NK-92 (cell line): ENCODE measurements around the gene LILRB2.
"Not testable (repeated sequence)": the region's sequence is repeated elsewhere in the genome, so short reads cannot be mapped to it uniquely, and the experiment has no call there.

Source experiments
- DNase-seq: peaks from one replicate; lab custom pipeline; 2025; ENCODE audit not compliant: unreplicated experiment; lab: John Stamatoyannopoulos, UW

LILRB2 gene

GRCh38 chr19:54275951-54276350, 5.0 kb downstream of the LILRB2 start:
- no peak for DNase-seq

GRCh38 chr19:54274516-54274915, 6.4 kb downstream of the LILRB2 start:
- DNase-seq: not testable (repeated sequence)

GRCh38 chr19:54273821-54274220, 7.1 kb downstream of the LILRB2 start:
- DNase-seq: no peak

- not testable (repeated sequence) for DNase-seq
Measured at GRCh38 chr19:54272181-54272580, 8.7 kb downstream of the LILRB2 start.

GRCh38 chr19:54271587-54271986, 9.3 kb downstream of the LILRB2 start:
- DNase-seq: not testable (repeated sequence)

- DNase-seq: no peak
Measured at GRCh38 chr19:54271106-54271505, 9.8 kb downstream of the LILRB2 start.

- DNase-seq: no peak
Measured at GRCh38 chr19:54268936-54269335, 12.0 kb downstream of the LILRB2 start.

- DNase-seq: no peak
Measured at GRCh38 chr19:54266133-54266532, 14.8 kb downstream of the LILRB2 start.

- no peak for DNase-seq
Measured at GRCh38 chr19:54262470-54262869, 18.4 kb downstream of the LILRB2 start.

GRCh38 chr19:54262066-54262465, 18.8 kb downstream of the LILRB2 start:
- DNase-seq: no peak

GRCh38 chr19:54257116-54257480, 23.8 kb downstream of the LILRB2 start, which contains the start of gene LILRB5:
Gene LILRB5 (minus strand): TSS chr19:54257273. CDS start chr19:54257193, 80 bp downstream.
- DNase-seq: no peak

GRCh38 chr19:54256250-54257115, 24.4 kb downstream of the LILRB2 start:
- no peak for DNase-seq

GRCh38 chr19:54255105-54255775, 25.7 kb downstream of the LILRB2 start:
- DNase-seq: no peak

GRCh38 chr19:54254195-54254906, 26.6 kb downstream of the LILRB2 start:
- DNase-seq: no peak

GRCh38 chr19:54253331-54254194, 27.3 kb downstream of the LILRB2 start:
- no peak for DNase-seq

GRCh38 chr19:54252845-54253244, 28.1 kb downstream of the LILRB2 start:
- DNase-seq: no peak

GRCh38 chr19:54252243-54252642, 28.7 kb downstream of the LILRB2 start:
- DNase-seq: no peak

- DNase-seq: no peak
Measured at GRCh38 chr19:54248016-54248601, 32.8 kb downstream of the LILRB2 start.

- no peak for DNase-seq
Measured at GRCh38 chr19:54247106-54247930, 33.6 kb downstream of the LILRB2 start.
